Muscle layer of duodenum (tissue), 2 donors: ENCODE measurements around the gene CHSY3.

Source experiments
- H3K27ac ChIP-seq: one replicate; pipeline ENCODE4 v1.7.0; 2013; ENCODE audit warnings: mild to moderate bottlenecking, low read length
- H3K27me3 ChIP-seq: one replicate; pipeline ENCODE4 v1.7.0; 2013; ENCODE audit warnings: low read depth, mild to moderate bottlenecking, control low read depth, low read length
- H3K36me3 ChIP-seq, 2 donors: one replicate each; pipeline ENCODE4 v1.7.0; 2013; ENCODE audit warnings: low read length in 2 of 2, control low read depth in 1 of 2, mild to moderate bottlenecking in 1 of 2; ENCODE audit not compliant: insufficient read depth in 2 of 2, control insufficient read depth in 1 of 2
- H3K4me1 ChIP-seq, 2 donors: one replicate each; pipeline ENCODE4 v1.7.0; 2013; ENCODE audit warnings: low read length in 2 of 2, mild to moderate bottlenecking in 2 of 2, control low read depth in 1 of 2, moderate library complexity in 1 of 2; ENCODE audit not compliant: insufficient read depth in 2 of 2, control insufficient read depth in 1 of 2
- H3K4me3 ChIP-seq, 2 donors: one replicate each; pipeline ENCODE4 v1.7.0; 2013; ENCODE audit warnings: low read length in 2 of 2, low read depth in 1 of 2, mild to moderate bottlenecking in 1 of 2
- H3K9me3 ChIP-seq, 2 donors: one replicate each; pipeline ENCODE4 v1.7.0; 2013; ENCODE audit warnings: low read length in 2 of 2, control low read depth in 1 of 2, mild to moderate bottlenecking in 1 of 2; ENCODE audit not compliant: control insufficient read depth in 1 of 2
- donor health status: healthy.

Gene CHSY3

DNA sequence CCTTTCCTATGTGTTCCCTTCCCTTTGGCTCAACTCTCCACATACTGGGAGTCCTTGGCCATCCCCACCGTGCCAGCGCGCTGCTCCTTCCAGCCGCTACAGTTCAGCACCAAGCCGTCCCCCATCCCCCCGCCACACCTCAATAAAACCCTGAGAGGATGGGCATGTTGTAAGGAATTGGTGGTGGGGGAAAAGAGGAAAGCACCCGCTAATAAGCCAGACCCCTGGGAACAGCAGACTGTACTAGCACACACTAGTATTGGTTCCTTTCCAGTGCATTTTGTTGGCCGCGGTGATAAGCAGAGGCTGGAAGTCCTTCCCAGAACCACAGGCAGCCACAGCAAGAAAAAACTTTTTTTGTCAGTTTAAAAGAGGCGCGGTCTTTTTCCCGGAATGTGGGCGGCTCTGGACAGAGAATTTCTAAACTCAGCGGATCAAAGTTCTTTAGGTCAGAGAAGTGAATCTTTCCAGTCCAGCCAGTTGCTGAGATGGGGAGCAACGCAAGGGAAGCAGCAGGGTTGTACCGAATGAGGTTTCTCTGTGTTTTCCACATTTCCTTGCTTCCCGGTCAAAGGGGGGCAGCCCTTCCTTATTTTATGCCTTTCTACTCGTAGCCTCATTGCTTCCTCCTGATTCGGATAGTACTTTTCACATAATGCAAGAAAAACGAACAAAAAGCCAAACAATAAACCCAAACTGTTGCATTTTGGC lies 2.1 kb downstream of the CHSY3 start:
- H3K4me1 ChIP-seq = no peaks in the 10 kb centered on the region
- H3K27ac ChIP-seq = no peak overlapping the region
- no peaks in the 10 kb centered on the region for H3K36me3 ChIP-seq
- no peaks in the 10 kb centered on the region for H3K27me3 ChIP-seq
- peak overlapping the region; percentile 72 to 90 for H3K4me3 ChIP-seq
- H3K9me3 ChIP-seq = no peaks in the 10 kb centered on the region

DNA sequence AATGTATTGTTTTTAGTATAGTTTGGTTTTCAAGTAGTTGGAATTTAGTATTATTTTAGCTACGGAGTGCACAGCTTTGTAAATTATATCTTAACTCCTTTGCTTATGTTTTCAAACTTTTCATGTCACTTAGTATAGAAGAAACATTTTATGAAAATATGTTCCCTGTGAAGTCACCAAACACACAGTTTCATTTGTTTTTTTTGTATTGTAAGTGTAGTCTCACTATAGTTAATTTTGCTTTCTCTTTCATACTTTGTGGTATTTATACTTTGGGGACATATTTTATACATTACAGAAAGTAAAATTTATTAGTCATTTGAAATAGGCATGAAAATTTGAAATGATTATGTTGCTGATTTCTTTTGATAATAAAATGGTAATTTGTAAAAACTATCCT lies 5.0 kb downstream of the CHSY3 start:
- H3K27me3 ChIP-seq = no peaks in the 10 kb centered on the region
- no peak overlapping the region for H3K27ac ChIP-seq
- H3K9me3 ChIP-seq = no peaks in the 10 kb centered on the region
- no peaks in the 10 kb centered on the region for H3K36me3 ChIP-seq
- H3K4me1 ChIP-seq = no peaks in the 10 kb centered on the region
- H3K4me3 ChIP-seq = no peak overlapping the region

DNA sequence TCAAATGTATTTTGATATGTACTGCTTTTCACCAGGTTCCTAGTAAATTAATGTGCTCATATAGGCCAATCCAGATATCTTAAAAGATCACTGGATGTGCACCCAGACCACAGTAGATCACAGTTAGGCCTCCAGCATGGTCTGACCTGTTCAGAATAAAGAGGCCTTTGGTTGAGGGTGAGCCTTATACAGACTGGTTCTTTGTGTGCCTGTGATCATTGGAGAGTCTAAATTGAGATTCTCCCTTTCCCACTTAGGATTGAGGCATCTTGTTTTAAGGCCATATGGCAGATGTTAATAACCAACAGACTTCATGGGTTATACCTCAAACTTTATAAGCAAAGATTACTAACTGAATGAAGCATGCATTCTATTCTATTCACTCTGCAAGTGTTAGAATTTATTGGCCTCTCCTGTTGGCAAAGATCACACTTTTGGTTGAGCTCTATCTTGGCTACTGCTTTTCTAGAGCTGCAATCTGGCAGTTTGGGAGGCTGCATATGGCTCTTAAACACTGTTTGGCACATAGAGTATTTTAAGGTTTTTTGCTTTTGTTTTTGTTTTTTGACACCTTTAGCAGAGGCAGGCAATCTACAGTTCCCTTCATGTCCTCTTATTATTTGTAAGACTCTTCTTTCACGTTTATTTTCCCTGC lies 8.5 kb downstream of the CHSY3 start:
- H3K27me3 ChIP-seq = no peaks in the 10 kb centered on the region

DNA sequence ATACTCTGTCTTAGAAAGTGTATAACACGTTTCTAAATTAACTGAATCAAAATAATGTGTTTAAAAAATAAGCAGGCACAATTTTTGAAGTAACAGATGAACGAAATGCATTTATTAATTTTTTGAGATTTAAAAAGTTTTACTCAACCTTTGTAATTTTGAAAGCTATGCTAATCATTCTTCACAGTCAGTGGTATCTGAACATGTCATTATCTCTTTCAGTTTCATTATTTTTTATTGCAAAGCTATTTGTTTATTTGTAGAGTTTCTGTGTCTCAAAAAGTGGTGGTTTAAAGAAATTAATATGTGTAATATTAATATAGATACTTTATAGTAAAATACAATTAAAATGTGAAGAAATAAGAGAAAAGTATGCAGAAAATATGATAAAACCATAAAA lies 11.2 kb downstream of the CHSY3 start:
- no peak overlapping the region for H3K4me3 ChIP-seq
- no peaks in the 10 kb centered on the region for H3K27me3 ChIP-seq
- no peaks in the 10 kb centered on the region for H3K9me3 ChIP-seq
- no peak overlapping the region for H3K27ac ChIP-seq
- H3K4me1 ChIP-seq = no peaks in the 10 kb centered on the region
- no peaks in the 10 kb centered on the region for H3K36me3 ChIP-seq

More for the DNA sequence above, 8.5 kb downstream of the CHSY3 start:
- no peaks in the 10 kb centered on the region for H3K4me1 ChIP-seq
- H3K4me3 ChIP-seq = no peak overlapping the region
- H3K27ac ChIP-seq = no peak overlapping the region
- no peaks in the 10 kb centered on the region for H3K9me3 ChIP-seq
- no peaks in the 10 kb centered on the region for H3K36me3 ChIP-seq

DNA sequence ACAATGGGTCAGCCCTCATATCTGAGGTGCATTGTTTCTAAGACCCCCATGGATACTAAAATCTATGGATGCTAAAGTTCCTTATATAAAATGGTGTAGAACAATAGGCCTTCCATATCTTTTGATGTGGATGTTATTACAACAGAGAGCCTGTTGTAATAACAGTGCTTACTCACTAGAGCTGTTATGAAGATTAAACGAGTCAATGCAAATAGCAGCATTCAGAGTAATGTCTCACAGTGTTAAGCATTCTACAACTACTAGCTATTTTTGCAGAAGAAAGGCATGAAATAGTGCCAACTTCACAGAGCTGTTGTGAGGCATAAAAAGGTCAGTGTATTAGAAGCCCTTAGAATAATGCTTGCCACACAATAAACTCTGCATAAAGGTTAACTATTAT lies 13.0 kb downstream of the CHSY3 start:
- H3K36me3 ChIP-seq = no peaks in the 10 kb centered on the region
- no peaks in the 10 kb centered on the region for H3K9me3 ChIP-seq
- no peaks in the 10 kb centered on the region for H3K27me3 ChIP-seq
- no peak overlapping the region for H3K27ac ChIP-seq
- no peak overlapping the region for H3K4me3 ChIP-seq
- H3K4me1 ChIP-seq = no peaks in the 10 kb centered on the region

DNA sequence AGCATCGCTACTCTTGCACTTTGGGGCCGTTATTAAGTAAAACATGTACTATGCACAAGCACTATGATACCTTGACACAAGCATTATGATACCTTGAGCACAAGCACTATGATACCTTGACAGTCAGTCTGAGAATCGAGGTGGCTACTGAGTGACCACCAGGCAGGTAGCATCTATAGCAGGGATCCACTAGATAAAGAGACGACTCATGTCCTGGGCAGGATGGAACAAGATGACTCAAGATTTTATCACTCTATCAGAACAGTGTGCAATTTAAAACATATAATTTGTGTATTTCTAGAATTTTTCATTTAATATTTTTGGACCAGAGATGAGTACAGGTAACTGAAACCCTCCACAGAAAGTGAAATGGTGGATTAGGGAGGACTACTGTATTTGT lies 16.9 kb downstream of the CHSY3 start:
- Histone ChIP-seq H3K4me1 (no peaks in the 10 kb centered on the region), H3K27ac (no peak overlapping the region), H3K27me3 (no peaks in the 10 kb centered on the region), H3K36me3 (no peaks in the 10 kb centered on the region), H3K4me3 (no peak overlapping the region), H3K9me3 (no peaks in the 10 kb centered on the region)

DNA sequence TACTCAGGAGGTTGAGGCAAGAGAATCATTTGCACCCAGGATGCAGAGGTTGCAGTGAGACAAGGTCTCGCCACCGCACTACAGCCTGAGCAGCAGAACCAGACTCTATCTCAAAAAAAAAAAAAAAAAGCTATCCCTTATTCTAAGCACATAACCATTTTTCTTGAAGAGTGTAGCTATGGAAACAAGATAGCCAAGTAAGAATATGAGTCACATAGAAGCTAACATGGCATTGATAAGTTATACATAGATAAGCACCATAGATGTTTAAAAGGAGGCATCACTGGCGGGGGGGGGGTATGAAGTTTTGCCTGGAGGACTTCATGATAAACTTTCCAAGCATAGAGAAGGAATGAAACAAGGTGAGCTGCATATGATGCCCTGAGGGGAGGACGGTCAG lies 26.0 kb downstream of the CHSY3 start:
- Histone ChIP-seq H3K36me3 (no peaks in the 10 kb centered on the region), H3K4me3 (no peak overlapping the region), H3K9me3 (no peaks in the 10 kb centered on the region), H3K4me1 (no peaks in the 10 kb centered on the region), H3K27ac (no peak overlapping the region), H3K27me3 (no peaks in the 10 kb centered on the region)

DNA sequence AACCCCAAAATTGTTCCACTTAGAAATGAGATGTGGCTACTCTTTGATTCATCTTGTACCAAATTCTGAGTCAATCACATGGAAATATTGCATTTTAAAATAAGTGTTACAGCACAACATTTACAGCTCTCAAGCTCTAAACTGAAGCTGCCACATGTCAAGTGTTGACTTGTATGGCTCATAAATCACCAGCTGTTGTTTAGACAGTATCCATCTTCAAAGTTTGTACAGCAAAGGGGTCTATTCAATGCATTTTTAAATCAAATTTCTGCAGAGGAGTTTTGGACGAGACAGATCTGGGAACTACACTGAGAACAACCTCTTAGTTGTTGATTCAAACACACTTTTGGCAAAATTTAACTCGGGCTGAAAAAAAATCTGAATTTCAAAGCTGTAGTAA lies 31.4 kb downstream of the CHSY3 start:
- H3K9me3 ChIP-seq = peaks cover 3 to 18% of the 10 kb centered on the region in 2 donors
- H3K27ac ChIP-seq = no peak overlapping the region
- no peaks in the 10 kb centered on the region for H3K4me1 ChIP-seq
- peaks cover 0 to 8% of the 10 kb centered on the region in 2 donors for H3K36me3 ChIP-seq
- H3K27me3 ChIP-seq = no peaks in the 10 kb centered on the region
- H3K4me3 ChIP-seq = no peak overlapping the region

DNA sequence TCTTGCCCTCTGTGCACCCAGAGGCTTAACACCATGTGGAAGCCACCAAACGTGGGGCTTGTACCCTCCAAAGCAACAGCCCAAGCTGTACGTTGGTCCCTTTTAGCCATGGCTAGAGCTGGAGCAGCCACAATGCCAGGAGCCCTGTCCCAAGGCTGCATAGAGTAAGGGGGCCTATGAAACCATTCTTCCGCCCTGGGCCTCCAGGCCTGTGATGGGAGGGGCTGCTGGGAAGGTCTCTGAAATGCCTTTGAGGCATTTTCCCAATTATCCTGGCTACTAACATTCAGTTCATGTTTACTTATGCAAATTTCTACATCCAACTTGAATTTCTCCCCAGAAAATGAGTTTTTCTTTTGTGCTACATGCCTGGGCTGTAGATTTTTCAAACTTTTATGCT lies 33.8 kb downstream of the CHSY3 start:
- H3K36me3 ChIP-seq = peaks cover 0 to 8% of the 10 kb centered on the region in 2 donors
- no peak overlapping the region for H3K27ac ChIP-seq
- H3K27me3 ChIP-seq = no peaks in the 10 kb centered on the region
- no peak overlapping the region for H3K4me3 ChIP-seq
- no peaks in the 10 kb centered on the region for H3K4me1 ChIP-seq
- peaks cover 3 to 18% of the 10 kb centered on the region in 2 donors for H3K9me3 ChIP-seq

DNA sequence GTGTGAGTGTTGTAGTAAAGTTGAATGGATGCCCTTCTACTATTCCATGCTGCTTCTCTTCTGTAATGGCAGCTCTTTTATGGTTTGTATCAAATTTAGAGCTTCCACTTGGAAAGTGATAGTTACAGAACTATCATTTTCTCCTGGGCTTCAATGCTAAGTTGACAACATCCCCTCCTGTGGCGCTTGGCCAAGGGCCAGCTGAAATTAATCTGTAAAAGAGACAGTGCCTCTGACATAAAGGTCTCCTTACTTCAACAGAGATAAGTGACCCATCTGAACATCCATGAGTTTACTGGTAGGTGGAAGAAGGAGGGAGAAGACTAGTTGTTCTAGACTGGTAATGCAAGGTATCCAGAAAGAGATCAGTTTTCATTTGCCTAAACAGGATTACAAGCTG lies 39.7 kb downstream of the CHSY3 start:
- no peaks in the 10 kb centered on the region for H3K27me3 ChIP-seq
- peaks cover 0 to 4% of the 10 kb centered on the region in 2 donors for H3K36me3 ChIP-seq
- H3K9me3 ChIP-seq = no peaks in the 10 kb centered on the region
- H3K27ac ChIP-seq = no peak overlapping the region
- no peak overlapping the region for H3K4me3 ChIP-seq
- H3K4me1 ChIP-seq = no peaks in the 10 kb centered on the region

DNA sequence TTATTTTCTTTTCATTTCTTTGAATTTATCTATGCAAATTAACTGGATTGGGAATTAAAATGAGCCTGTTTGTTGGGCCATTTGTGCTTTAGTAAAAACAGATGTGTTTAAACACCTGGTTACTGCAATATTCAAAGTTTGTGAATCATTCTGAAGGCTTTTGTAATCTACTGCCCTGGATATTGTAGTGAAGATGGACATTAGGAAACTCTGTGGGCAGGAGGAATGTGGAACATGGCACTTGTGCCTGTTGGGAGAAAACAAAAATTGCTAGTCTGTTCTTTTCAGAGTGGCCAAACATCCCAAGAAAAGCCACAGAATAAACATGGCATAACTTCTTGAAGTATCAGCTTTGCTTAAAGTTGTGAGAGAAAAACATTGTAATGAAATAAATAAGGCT lies 40.8 kb downstream of the CHSY3 start:
- Histone ChIP-seq H3K9me3 (no peaks in the 10 kb centered on the region), H3K4me1 (no peaks in the 10 kb centered on the region), H3K27ac (no peak overlapping the region), H3K36me3 (peaks cover 0 to 4% of the 10 kb centered on the region in 2 donors), H3K4me3 (no peak overlapping the region), H3K27me3 (no peaks in the 10 kb centered on the region)
